ENCODE results near the gene NUP188. TPM values are rescaled to one million over a fixed set of nuclear protein-coding genes. Genes with fewer than 3 reads are reported as not detected.

The NUP188 gene
- polyA plus RNA-seq, 1 donor (not counting 4 experiments of a cell fraction or from before 2014, with no cell fraction given) = 31.1 TPM

DNA sequence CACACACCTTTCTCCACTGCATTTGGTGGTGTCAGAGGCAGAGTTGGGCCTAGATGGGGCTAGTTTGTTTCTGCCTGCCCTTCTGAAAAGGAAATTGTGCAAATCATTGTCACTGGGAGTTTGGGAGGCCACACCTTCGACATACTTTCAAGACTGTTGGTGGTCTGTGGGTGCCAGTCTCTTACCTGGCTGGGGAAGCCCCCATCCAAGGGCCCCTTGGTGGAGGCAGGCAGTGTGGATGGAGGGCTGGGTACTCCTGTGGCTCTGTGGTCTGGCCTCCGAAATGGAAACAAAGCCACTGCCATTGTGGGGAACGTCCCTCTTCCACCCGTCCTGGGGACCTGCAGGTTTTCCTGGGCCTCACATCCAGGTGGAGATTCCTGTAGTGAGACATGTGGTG, 37.6 kb upstream of the NUP188 start:
- Histone ChIP-seq H3K9me1 (ENCODE audit: control insufficient read depth, extremely low read depth, insufficient read depth, low read length) (peaks cover 3% of the 10 kb centered on the region), H3K79me2 (ENCODE audit: control insufficient read depth, insufficient read depth, low read length) (peaks cover 81% of the 10 kb centered on the region), H3K27ac (ENCODE audit: control insufficient read depth, insufficient read depth, low read length) (peak overlapping the region; percentile 26), H3K4me2 (ENCODE audit: control insufficient read depth, extremely low read depth, insufficient read depth, low read depth, low read length) (no peak overlapping the region), H3K9ac (ENCODE audit: control insufficient read depth, extremely low read depth, insufficient read depth, low read length) (no peak overlapping the region), H3K36me3 (ENCODE audit: control insufficient read depth in 2 of 2, extremely low read depth in 1 of 2, insufficient read depth in 2 of 2, low read length in 2 of 2) (peaks cover 38 to 88% of the 10 kb centered on the region in 2 experiments), H3K9me3 (ENCODE audit: control insufficient read depth, low read depth, low read length) (no peaks in the 10 kb centered on the region), H3K27me3 (ENCODE audit: control insufficient read depth, extremely low read depth, insufficient read depth, low read length) (no peaks in the 10 kb centered on the region), H3K4me3 (ENCODE audit: control insufficient read depth in 2 of 3, extremely low read depth in 1 of 3, insufficient read depth in 2 of 3, low read depth in 1 of 3, low read length in 3 of 3) (no peak overlapping the region), H3K4me1 (ENCODE audit: control insufficient read depth, extremely low read depth, insufficient read depth, low read length) (peaks cover 45% of the 10 kb centered on the region), H2AFZ (ENCODE audit: control insufficient read depth, low read length) (no peak overlapping the region), H4K20me1 (ENCODE audit: control insufficient read depth, extremely low read depth, insufficient read depth, low read length) (no peaks in the 10 kb centered on the region)
- dilution Hi-C loops (cut with MboI; ENCODE audit: extremely low pct_ligation_motif_present, low sequenced_read_pairs) = no loop called here
- no peak for TF ChIP-seq EZH2 (IDR thresholded peaks at IDR 0.05; ENCODE audit: low read length)
- TF ChIP-seq, protein P1, sequence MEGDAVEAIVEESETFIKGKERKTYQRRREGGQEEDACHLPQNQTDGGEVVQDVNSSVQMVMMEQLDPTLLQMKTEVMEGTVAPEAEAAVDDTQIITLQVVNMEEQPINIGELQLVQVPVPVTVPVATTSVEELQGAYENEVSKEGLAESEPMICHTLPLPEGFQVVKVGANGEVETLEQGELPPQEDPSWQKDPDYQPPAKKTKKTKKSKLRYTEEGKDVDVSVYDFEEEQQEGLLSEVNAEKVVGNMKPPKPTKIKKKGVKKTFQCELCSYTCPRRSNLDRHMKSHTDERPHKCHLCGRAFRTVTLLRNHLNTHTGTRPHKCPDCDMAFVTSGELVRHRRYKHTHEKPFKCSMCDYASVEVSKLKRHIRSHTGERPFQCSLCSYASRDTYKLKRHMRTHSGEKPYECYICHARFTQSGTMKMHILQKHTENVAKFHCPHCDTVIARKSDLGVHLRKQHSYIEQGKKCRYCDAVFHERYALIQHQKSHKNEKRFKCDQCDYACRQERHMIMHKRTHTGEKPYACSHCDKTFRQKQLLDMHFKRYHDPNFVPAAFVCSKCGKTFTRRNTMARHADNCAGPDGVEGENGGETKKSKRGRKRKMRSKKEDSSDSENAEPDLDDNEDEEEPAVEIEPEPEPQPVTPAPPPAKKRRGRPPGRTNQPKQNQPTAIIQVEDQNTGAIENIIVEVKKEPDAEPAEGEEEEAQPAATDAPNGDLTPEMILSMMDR (optimal IDR thresholded peaks at IDR 0.05 in 1 of 3, IDR thresholded peaks at IDR 0.05 in 1 of 3, conservative IDR thresholded peaks at IDR 0.05 in 1 of 3; ENCODE audit: extremely low read depth in 1 of 3, insufficient read depth in 2 of 3, low read length in 3 of 3) = no peak
- no peak for DNase-seq (ENCODE audit: low read depth, low spot score)
- no peak for FAIRE-seq

DNA sequence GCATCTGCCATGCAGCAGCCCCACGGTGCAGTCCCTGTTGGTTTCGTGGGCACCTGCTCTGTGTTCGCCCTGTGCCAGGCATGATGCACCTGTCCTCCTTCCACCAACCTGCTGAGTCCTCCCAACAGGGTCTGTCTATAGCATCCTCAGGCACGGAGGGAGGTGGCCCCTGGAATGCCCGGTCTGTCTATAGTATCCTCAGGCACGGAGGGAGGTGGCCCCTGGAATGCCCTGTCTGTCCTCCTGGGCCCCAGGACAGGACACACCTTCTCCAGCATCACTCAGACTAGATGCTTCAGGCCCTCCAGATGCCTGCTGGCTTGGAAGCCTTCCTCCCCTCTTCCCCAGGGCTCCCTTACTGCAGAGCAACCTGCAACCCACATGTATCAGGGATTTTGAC, 36.6 kb upstream of the NUP188 start:
- peak overlapping the region; percentile 97 for H3K27ac ChIP-seq (ENCODE audit: control insufficient read depth, insufficient read depth, low read length)
- peaks cover 3% of the 10 kb centered on the region for H3K9me1 ChIP-seq (ENCODE audit: control insufficient read depth, extremely low read depth, insufficient read depth, low read length)
- peaks cover 39 to 86% of the 10 kb centered on the region in 2 experiments for H3K36me3 ChIP-seq (ENCODE audit: control insufficient read depth in 2 of 2, extremely low read depth in 1 of 2, insufficient read depth in 2 of 2, low read length in 2 of 2)
- no peak overlapping the region for H3K4me3 ChIP-seq (ENCODE audit: control insufficient read depth in 2 of 3, extremely low read depth in 1 of 3, insufficient read depth in 2 of 3, low read depth in 1 of 3, low read length in 3 of 3)
- no peaks in the 10 kb centered on the region for H4K20me1 ChIP-seq (ENCODE audit: control insufficient read depth, extremely low read depth, insufficient read depth, low read length)
- H3K79me2 ChIP-seq (ENCODE audit: control insufficient read depth, insufficient read depth, low read length) = peaks cover 76% of the 10 kb centered on the region
- H3K4me2 ChIP-seq (ENCODE audit: control insufficient read depth, extremely low read depth, insufficient read depth, low read depth, low read length) = no peak overlapping the region
- DNase-seq (ENCODE audit: low read depth, low spot score) (no peak), FAIRE-seq (no peak)
- no peak overlapping the region for H2AFZ ChIP-seq (ENCODE audit: control insufficient read depth, low read length)
- H3K4me1 ChIP-seq (ENCODE audit: control insufficient read depth, extremely low read depth, insufficient read depth, low read length) = peaks cover 51% of the 10 kb centered on the region
- no peaks in the 10 kb centered on the region for H3K27me3 ChIP-seq (ENCODE audit: control insufficient read depth, extremely low read depth, insufficient read depth, low read length)
- dilution Hi-C loops (cut with MboI; ENCODE audit: extremely low pct_ligation_motif_present, low sequenced_read_pairs) = no loop called here
- peak overlapping the region; percentile 75 for H3K9ac ChIP-seq (ENCODE audit: control insufficient read depth, extremely low read depth, insufficient read depth, low read length)
- no peaks in the 10 kb centered on the region for H3K9me3 ChIP-seq (ENCODE audit: control insufficient read depth, low read depth, low read length)
- no peak for TF ChIP-seq EZH2 (IDR thresholded peaks at IDR 0.05; ENCODE audit: low read length)
- TF ChIP-seq, protein P1 (optimal IDR thresholded peaks at IDR 0.05 in 1 of 3, IDR thresholded peaks at IDR 0.05 in 1 of 3, conservative IDR thresholded peaks at IDR 0.05 in 1 of 3; ENCODE audit: extremely low read depth in 1 of 3, insufficient read depth in 2 of 3, low read length in 3 of 3) = no peak
